ENCODE data around the gene PIGU.

DNA sequence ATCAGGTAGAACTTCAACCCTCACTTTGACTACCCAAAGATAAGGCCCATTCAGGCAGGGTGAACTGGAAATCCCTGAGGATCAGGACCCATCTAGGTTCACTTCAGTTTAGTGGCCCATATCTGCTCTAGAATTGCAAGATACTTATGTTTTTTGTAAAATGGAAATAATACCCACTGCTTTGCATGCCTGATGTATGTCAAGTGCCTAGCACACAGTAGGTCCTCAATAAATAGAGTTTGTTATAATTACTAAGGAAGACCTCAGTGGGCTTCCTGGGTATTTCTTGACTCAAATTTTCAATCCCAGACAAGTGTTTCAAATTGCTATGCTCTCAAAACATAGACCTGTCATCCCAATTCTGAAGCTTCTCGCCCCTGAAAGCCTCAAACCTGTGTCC lies 32.5 kb downstream of the PIGU start:
- TF ChIP-seq CTCF (IDR thresholded peaks at IDR 0.05) = no peak
- TF ChIP-seq EZH2phosphoT487 (IDR thresholded peaks at IDR 0.05) = no peak
